HG03457 (cell line): ENCODE results near the gene JAKMIP2.
"Not testable (repeated sequence)": the region's sequence is repeated elsewhere in the genome, so short reads cannot be mapped to it uniquely, and the experiment has no call there.

Source experiments
- ATAC-seq: cut with Tn5 transposase; IDR thresholded peaks from one replicate; pipeline ENCODE4 v1.9.1; 2021; ENCODE audit warnings: moderate number of reproducible peaks; ENCODE audit not compliant: unreplicated experiment

Gene JAKMIP2

GRCh38 chr5:147563466-147564123 is 218.9 kb downstream of the JAKMIP2 start:
- no peak for ATAC-seq

DNA sequence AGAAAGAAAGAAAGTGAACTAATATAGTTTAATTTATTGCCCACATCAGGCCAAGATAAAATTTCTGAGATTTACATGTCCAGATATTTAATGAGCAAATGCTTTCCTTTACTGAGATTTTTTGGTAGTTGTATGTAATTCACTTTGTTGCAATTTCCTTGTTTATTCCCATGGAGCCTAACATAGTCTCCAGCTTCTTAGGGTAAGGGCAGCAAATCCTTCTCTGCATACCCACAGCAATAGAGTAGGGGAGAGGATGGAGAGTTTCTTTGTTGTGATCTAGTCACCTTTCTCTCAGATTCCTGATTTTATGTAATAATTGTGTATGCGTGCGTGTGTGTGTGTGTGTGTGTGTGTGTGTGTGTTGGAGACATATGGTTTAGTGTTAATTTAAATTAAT is 221.1 kb downstream of the JAKMIP2 start:
- no peak for ATAC-seq

- no peak for ATAC-seq
Measured at GRCh38 chr5:147560718-147561331, 221.7 kb downstream of the JAKMIP2 start.

DNA sequence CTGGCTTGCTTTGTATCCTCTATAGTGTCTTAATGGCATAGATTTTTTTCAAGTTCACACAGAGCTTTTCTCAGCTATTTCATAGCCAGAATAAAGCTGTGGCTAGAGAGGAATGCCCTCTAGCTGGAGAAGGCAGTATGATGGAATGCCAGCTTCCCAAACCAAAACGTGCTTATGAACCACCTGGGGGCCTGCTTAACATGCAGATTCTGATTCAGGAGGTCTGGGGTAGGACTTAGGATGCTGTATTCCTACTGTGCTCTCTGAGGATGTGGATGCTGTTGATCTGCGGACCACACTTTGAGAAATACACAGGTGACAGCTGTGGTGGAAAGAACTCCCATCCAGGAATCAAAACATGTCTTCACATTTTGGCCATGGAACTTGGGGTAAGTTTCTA is 222.8 kb downstream of the JAKMIP2 start:
- no peak for ATAC-seq

DNA sequence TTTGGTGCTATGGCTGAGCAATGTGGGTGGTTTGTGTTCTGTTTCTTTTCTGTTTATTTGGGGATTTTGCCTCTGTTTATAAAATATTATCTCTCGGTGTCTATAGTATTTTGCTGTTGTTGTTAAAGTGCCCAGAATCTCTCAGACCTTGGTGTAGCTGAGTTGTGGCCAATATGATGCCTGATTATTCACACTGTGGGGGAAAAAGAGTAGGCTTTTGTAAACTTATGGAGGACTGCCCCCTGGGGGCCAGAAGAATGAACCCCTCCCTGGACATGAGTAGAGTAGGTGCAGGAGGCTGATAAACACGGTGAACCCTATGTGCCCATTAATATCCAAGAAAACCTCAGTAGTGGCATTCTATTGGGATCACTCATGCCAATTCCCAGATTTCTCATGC is 223.7 kb downstream of the JAKMIP2 start:
- ATAC-seq, result no peak

- no peak for ATAC-seq
Measured at GRCh38 chr5:147557876-147558745, 224.4 kb downstream of the JAKMIP2 start.

- ATAC-seq, result no peak
Measured at GRCh38 chr5:147555176-147555575, 227.4 kb downstream of the JAKMIP2 start.

- no peak for ATAC-seq
Measured at GRCh38 chr5:147554261-147554817, 228.2 kb downstream of the JAKMIP2 start.

- ATAC-seq, result not testable (repeated sequence)
Measured at GRCh38 chr5:147553817-147554216, 228.7 kb downstream of the JAKMIP2 start.

DNA sequence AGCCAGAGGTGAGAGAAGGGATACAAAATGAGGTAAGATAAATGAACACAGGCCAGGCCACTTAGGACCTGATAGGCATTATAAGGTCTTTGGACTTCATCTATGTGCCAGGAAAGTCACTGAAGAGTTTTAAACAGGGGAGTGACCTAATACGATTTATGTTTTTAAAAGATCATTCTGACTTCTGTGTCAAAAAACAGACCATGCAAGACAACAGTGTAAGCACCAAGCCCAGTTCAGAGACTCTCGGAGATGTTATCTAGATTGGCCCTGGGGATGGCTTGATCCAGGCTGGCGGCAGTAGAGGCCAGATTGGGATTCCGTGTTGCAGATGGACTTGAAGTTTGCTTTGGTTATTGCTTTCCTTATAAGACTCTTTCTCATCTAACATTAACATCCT is 229.6 kb downstream of the JAKMIP2 start:
- no peak for ATAC-seq

GRCh38 chr5:147551677-147552076 is 230.9 kb downstream of the JAKMIP2 start:
- no peak for ATAC-seq

DNA sequence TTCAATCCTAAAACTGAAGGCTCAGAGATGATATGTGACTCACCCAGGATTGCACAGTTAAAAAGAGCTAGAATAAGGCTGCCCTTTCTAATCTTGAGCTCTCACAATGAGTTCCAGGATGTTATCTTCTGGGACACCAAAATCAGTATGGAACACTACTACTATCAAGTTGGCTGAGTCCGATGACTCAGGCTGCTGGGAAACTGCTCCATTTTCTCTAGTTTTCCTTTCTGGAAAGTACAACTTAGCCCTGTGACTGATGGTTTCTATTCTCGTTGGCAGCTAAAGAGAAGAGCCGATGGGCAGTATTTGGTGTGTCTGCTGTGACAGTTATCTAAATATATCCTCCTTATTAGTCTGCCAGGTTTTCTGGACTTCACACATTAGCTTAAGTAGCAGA is 234.8 kb downstream of the JAKMIP2 start:
- no peak for ATAC-seq

GRCh38 chr5:147544556-147544955 is 238.0 kb downstream of the JAKMIP2 start:
- no peak for ATAC-seq

- no peak for ATAC-seq
Measured at GRCh38 chr5:147539053-147539452, 243.5 kb downstream of the JAKMIP2 start.

GRCh38 chr5:147538236-147538635 is 244.3 kb downstream of the JAKMIP2 start:
- no peak for ATAC-seq
